HCT116 (cell line): ENCODE data around the gene TM7SF3. TPM values are rescaled to one million over a fixed set of nuclear protein-coding genes. Genes with fewer than 3 reads are reported as not detected.
"Not testable (repeated sequence)": the region's sequence is repeated elsewhere in the genome, so short reads cannot be mapped to it uniquely, and the experiment has no call there.

ENCODE experiments used
- ATAC-seq: fragments of 200-7000 bp; cut with Tn5 transposase; 2 replicates; pipeline ENCODE4 v1.9.1; 2020; ENCODE audit warnings: mild to moderate bottlenecking, moderate library complexity
- BruUV-seq: library from RNA; stranded (reverse); fragments of 400-500 nt; replicated peaks from 2 replicates; lab custom pipeline; 2021; lab: Mats Ljungman, UMichigan
- CTCF ChIA-PET: fragments of 300-600 bp; sonication (Branson Sonifier 250); formaldehyde crosslinking; loops from one replicate; lab custom pipeline; 2021; ENCODE audit warnings: antibody characterized with exemption; lab: Charles Lee
- POLR2A ChIA-PET: fragments of 300-600, 350-600 bp; sonication (Branson Sonifier 250); formaldehyde crosslinking; loops from one replicate; lab custom pipeline; 2021; ENCODE audit warnings: antibody characterized with exemption; lab: Charles Lee
- RAD21 ChIA-PET, 2 experiments: fragments of 300-600 bp; sonication (Branson Sonifier 250); formaldehyde crosslinking; loops; one replicate each; lab custom pipeline; 2023; ENCODE audit warnings: low total read pairs in 2 of 2; ENCODE audit not compliant: uncharacterized antibody in 2 of 2, unreplicated experiment in 2 of 2, low non-redundant PET in 1 of 2; lab: Charles Lee
- DNase-seq: peaks from one replicate; pipeline ENCODE4 v3.0.0-alpha.2; 2010; ENCODE audit warnings: low read depth, low spot score
- H2AFZ ChIP-seq: fragments of 200-600 bp; shearing (Covaris generic), sonication (generic); 2 replicates; pipeline ENCODE4 v1.6.1; 2017; ENCODE audit warnings: low read depth, mixed run types, mixed read lengths, antibody characterized with exemption, low read length; ENCODE audit not compliant: poor library complexity, severe bottlenecking
- H3K27ac ChIP-seq: 2 replicates; pipeline ENCODE4 v1.5.1; 2012; ENCODE audit warnings: low read depth, low read length
- H3K27me3 ChIP-seq: fragments of 200-600 bp; sonication (generic); 2 replicates; pipeline ENCODE4 v1.6.1; 2016; ENCODE audit warnings: mixed run types, low read length, mixed read lengths; ENCODE audit not compliant: insufficient read depth
- H3K36me3 ChIP-seq, 2 experiments: fragments of 200-500 bp in 1 of 2; fragments of 200-600 bp in 1 of 2; sonication (Bioruptor generic) in 1 of 2; sonication (generic) in 1 of 2; 2 replicates each; pipeline versions ENCODE4 v1.5.1 to v1.6.1; 2014 to 2016; ENCODE audit warnings: low read length in 2 of 2, inconsistent platforms in 1 of 2, mixed read lengths in 1 of 2, mixed run types in 1 of 2; ENCODE audit not compliant: insufficient read depth in 2 of 2, control insufficient read depth in 1 of 2
- H3K4me1 ChIP-seq, 2 experiments: fragments of 200-600 bp in 1 of 2; sonication (generic) in 1 of 2; 2 replicates each; pipeline versions ENCODE4 v1.5.1 to v1.6.1; 2012 to 2017; ENCODE audit warnings: low read length in 2 of 2, inconsistent platforms in 1 of 2, mild to moderate bottlenecking in 1 of 2, mixed read lengths in 1 of 2, mixed run types in 1 of 2, moderate library complexity in 1 of 2; ENCODE audit not compliant: insufficient read depth in 2 of 2, control insufficient read depth in 1 of 2
- H3K4me2 ChIP-seq: fragments of 200-600 bp; sonication (generic); 2 replicates; pipeline ENCODE4 v1.6.1; 2017; ENCODE audit warnings: mixed run types, low read length, mixed read lengths
- H3K4me3 ChIP-seq, 2 experiments: fragments of 200-600 bp in 1 of 2; sonication (generic) in 1 of 2; replicated peaks in 1 of 2; 2 replicates each; pipeline ENCODE4 v1.5.1; 2011 to 2016; ENCODE audit warnings: low read length in 2 of 2, control low read depth in 1 of 2, low read depth in 1 of 2, mild to moderate bottlenecking in 1 of 2, mixed read lengths in 1 of 2, mixed run types in 1 of 2
- H3K79me2 ChIP-seq: fragments of 200-600 bp; sonication (generic); 2 replicates; pipeline ENCODE4 v1.6.1; 2017; ENCODE audit warnings: mild to moderate bottlenecking, mixed run types, low read length, moderate library complexity, mixed read lengths; ENCODE audit not compliant: insufficient read depth
- H3K9ac ChIP-seq: fragments of 200-600 bp; sonication (generic); 2 replicates; pipeline ENCODE4 v1.6.1; 2016; ENCODE audit warnings: low read length, mixed read lengths
- H3K9me2 ChIP-seq: fragments of 200-600 bp; sonication (generic), shearing (Covaris generic); 2 replicates; pipeline ENCODE4 v1.6.1; 2017; ENCODE audit warnings: mixed run types, mild to moderate bottlenecking, moderate library complexity; ENCODE audit not compliant: insufficient read depth
- H3K9me3 ChIP-seq, 2 experiments: fragments of 200-500 bp in 1 of 2; fragments of 200-600 bp in 1 of 2; sonication (Bioruptor generic) in 1 of 2; sonication (generic) in 1 of 2; 2 replicates each; pipeline ENCODE4 v1.6.1; 2014 to 2017; ENCODE audit warnings: low read length in 2 of 2, mixed read lengths in 2 of 2, inconsistent platforms in 1 of 2, low read depth in 1 of 2, mild to moderate bottlenecking in 1 of 2, mixed run types in 1 of 2, moderate library complexity in 1 of 2; ENCODE audit not compliant: control insufficient read depth in 1 of 2, insufficient read depth in 1 of 2
- H4K20me1 ChIP-seq: fragments of 200-600 bp; sonication (generic), shearing (Covaris generic); 2 replicates; pipeline ENCODE4 v1.6.1; 2017; ENCODE audit warnings: mixed run types, mild to moderate bottlenecking, moderate library complexity; ENCODE audit not compliant: insufficient read depth
- ATF3 ChIP-seq: IDR thresholded peaks from 2 replicates; pipeline ENCODE4 v1.6.1; 2012
- CTCF ChIP-seq, 3 experiments: fragments of 200-600 bp in 1 of 3; sonication (generic) in 1 of 3; IDR thresholded peaks in 2 of 3; conservative IDR thresholded peaks in 1 of 3; 2 replicates each; pipeline ENCODE4 v1.5.1; 2012 to 2017; ENCODE audit warnings: low read depth in 2 of 3, low read length in 2 of 3, antibody characterized with exemption in 1 of 3, borderline replicate concordance in 1 of 3, control low read depth in 1 of 3, mild to moderate bottlenecking in 1 of 3, mixed read lengths in 1 of 3, mixed run types in 1 of 3, moderate library complexity in 1 of 3; ENCODE audit not compliant: insufficient read depth in 1 of 3
- EZH2 ChIP-seq: fragments of 200-600 bp; sonication (generic); IDR thresholded peaks from 2 replicates; pipeline ENCODE4 v1.6.1; 2017; ENCODE audit warnings: antibody characterized with exemption, mixed run types
- FOSL1 ChIP-seq: IDR thresholded peaks from 2 replicates; pipeline ENCODE4 v1.6.1; 2012; ENCODE audit warnings: low read depth
- POLR2A ChIP-seq: IDR thresholded peaks from 2 replicates; pipeline ENCODE4 v1.7.0; 2011; ENCODE audit warnings: borderline replicate concordance; ENCODE audit not compliant: insufficient read depth, insufficient read length; ENCODE audit errors: extremely low read depth
- POLR2AphosphoS5 ChIP-seq: IDR thresholded peaks from 2 replicates; pipeline ENCODE4 v1.6.1; 2011; ENCODE audit warnings: mild to moderate bottlenecking, low read depth, low read length, moderate library complexity
- RAD21 ChIP-seq: IDR thresholded peaks from 2 replicates; pipeline ENCODE4 v1.6.1; 2012; ENCODE audit warnings: low read depth, mild to moderate bottlenecking
- YY1 ChIP-seq: IDR thresholded peaks from 2 replicates; pipeline ENCODE4 v1.6.1; 2011; ENCODE audit warnings: low read length, low read depth, moderate library complexity, mild to moderate bottlenecking; ENCODE audit not compliant: insufficient replicate concordance; ENCODE audit errors: extremely low read depth
- ZFX ChIP-seq: fragments of 450-650 bp; IDR thresholded peaks from 2 replicates; pipeline ENCODE4 v1.6.1; 2017
- intact Hi-C: fragments of 100-400 bp; cut with micrococcal nuclease; formaldehyde crosslinking; loops from 2 replicates; pipeline ENCODE4 v1.10.0; 2022
- total RNA-seq: library from RNA; stranded (reverse); gene quantifications from one replicate; pipeline ENCODE4 v1.2.1, GENCODE V29; 2021; ENCODE audit not compliant: unreplicated experiment

Gene TM7SF3
- total RNA-seq, 1 experiment from 2014 or later: 46.5 TPM

- ATAC-seq, H3K27ac ChIP-seq, H3K9me2 ChIP-seq, H3K4me3 ChIP-seq, H3K79me2 ChIP-seq, H3K4me1 ChIP-seq, POLR2A ChIA-PET, H4K20me1 ChIP-seq, H3K4me2 ChIP-seq, BruUV-seq, CTCF ChIA-PET, H3K27me3 ChIP-seq, H3K9ac ChIP-seq, DNase-seq, intact Hi-C loops, H3K9me3 ChIP-seq, H2AFZ ChIP-seq, H3K36me3 ChIP-seq: not testable (repeated sequence)
- RAD21 ChIA-PET: interaction anchor here in 1 of 2 experiments (0.9 kb wide), 1 partner anchor 264 kb away, joined by 3 read pairs; no protein-coding TSS in a partner anchor
Measured at GRCh38 chr12:27042018-27042417, 27.8 kb upstream of the TM7SF3 start.

GRCh38 chr12:27040637-27041036 is 26.5 kb upstream of the TM7SF3 start:
- H3K4me1 ChIP-seq, H3K27ac ChIP-seq, H4K20me1 ChIP-seq, H3K27me3 ChIP-seq, CTCF ChIA-PET, H3K4me3 ChIP-seq, H3K9ac ChIP-seq, H2AFZ ChIP-seq, ATAC-seq, H3K4me2 ChIP-seq, DNase-seq, POLR2A ChIA-PET, H3K9me3 ChIP-seq, H3K9me2 ChIP-seq, RAD21 ChIA-PET, H3K36me3 ChIP-seq, BruUV-seq, intact Hi-C loops, H3K79me2 ChIP-seq: not testable (repeated sequence)

GRCh38 chr12:27034607-27035293 is 20.6 kb upstream of the TM7SF3 start:
- Histone ChIP-seq H3K4me2 (no peak overlapping the region), H3K4me3 (no peak overlapping the region), H3K9ac (no peak overlapping the region), H3K36me3 (peaks cover 1 to 17% of the 10 kb centered on the region in 2 experiments; a peak in 2 of 4 replicates), H4K20me1 (no peaks in the 10 kb centered on the region), H3K27ac (no peak overlapping the region), H3K4me1 (no peaks in the 10 kb centered on the region), H3K9me3 (no peaks in the 10 kb centered on the region), H3K27me3 (no peaks in the 10 kb centered on the region), H2AFZ (no peak overlapping the region), H3K9me2 (no peaks in the 10 kb centered on the region), H3K79me2 (no peaks in the 10 kb centered on the region)
- ATAC-seq (no peak), DNase-seq (no peak)
- BruUV-seq: no TSS peak
- intact Hi-C loops: loop anchor here (5.0 kb wide), 1 partner anchor 88 kb away; no protein-coding TSS in a partner anchor
- POLR2A ChIA-PET: no interaction called here
- CTCF ChIA-PET: no interaction called here
- RAD21 ChIA-PET: no interaction called here
- TF ChIP-seq EZH2: no peak
- TF ChIP-seq FOSL1: no peak
- TF ChIP-seq YY1: no peak
- TF ChIP-seq POLR2AphosphoS5: no peak
- TF ChIP-seq ATF3: no peak
- no peak for TF ChIP-seq RAD21
- no peak for TF ChIP-seq POLR2A
- TF ChIP-seq ZFX: no peak
- no peak for TF ChIP-seq CTCF (IDR thresholded peaks at IDR 0.05 in 2 of 3, conservative IDR thresholded peaks at IDR 0.05 in 1 of 3; ENCODE audit: borderline replicate concordance in 1 of 3, insufficient read depth in 1 of 3, low read depth in 2 of 3, low read length in 2 of 3)
